ENCODE results near the gene KLHL29.

- TF ChIP-seq REST (IDR thresholded peaks at IDR 0.05; ENCODE audit: unreplicated experiment): no peak
- TF ChIP-seq CTCF (conservative IDR thresholded peaks at IDR 0.05; ENCODE audit: low read depth in 2 of 2): no peak
- no peak for TF ChIP-seq ZNF331 (CRISPR knock-in tag; IDR thresholded peaks at IDR 0.05; ENCODE audit: low read depth)
Observed at GRCh38 chr2:23355001-23355400, 30.0 kb upstream of the KLHL29 start.
